Left colon (tissue), 2 donors: ENCODE results near the gene SUN2. TPM values are rescaled to one million over a fixed set of nuclear protein-coding genes. Genes with fewer than 3 reads are reported as not detected.

ENCODE experiments used
- ATAC-seq: fragments of 200-7000 bp; cut with Tn5 transposase; one replicate; pipeline ENCODE4 v1.9.1; 2020; ENCODE audit warnings: mild to moderate bottlenecking, moderate library complexity
- DNase-seq, 2 donors: peaks; one replicate each; pipeline ENCODE4 v3.0.0-alpha.2; 2020
- intact Hi-C, 2 donors: fragments of 100-400 bp; cut with DNase I in 1 of 2; cut with micrococcal nuclease in 1 of 2; formaldehyde crosslinking; loops; one replicate each; pipeline versions ENCODE4 v1.11.2 to v1.14.0; 2022; cut with DNase I, micrococcal nuclease
- total RNA-seq, 2 donors: library from RNA; stranded (reverse); fragmentation: NEBNext Ultra II Directional; extraction: Animal tissue kit (Norgen Biotek cat#: 25700); gene quantifications; one replicate each; pipeline ENCODE4 v1.2.1, GENCODE V29; 2021
- donor health status: DM: no; HTN: no; CAD: no.
- donor health status: DM: yes; HTN: yes; CAD: no.

The SUN2 gene
- total RNA-seq, 2 donors from 2014 or later = 143 to 148 TPM

GRCh38 chr22:38783095-38783615 lies 27.4 kb upstream of the SUN2 start:
- DNase-seq (no peak), ATAC-seq (no peak)
- intact Hi-C loops = loop anchor here in 1 of 2 donors (10.0 kb wide), 1 partner anchor 62 kb away; the partner anchor contains the start of gene NPTXR

GRCh38 chr22:38782402-38783094 lies 26.8 kb upstream of the SUN2 start:
- ATAC-seq (no peak), DNase-seq (no peak)
- intact Hi-C loops = loop anchor here in 1 of 2 donors (10.0 kb wide), 1 partner anchor 62 kb away; the partner anchor contains the start of gene NPTXR

DNA sequence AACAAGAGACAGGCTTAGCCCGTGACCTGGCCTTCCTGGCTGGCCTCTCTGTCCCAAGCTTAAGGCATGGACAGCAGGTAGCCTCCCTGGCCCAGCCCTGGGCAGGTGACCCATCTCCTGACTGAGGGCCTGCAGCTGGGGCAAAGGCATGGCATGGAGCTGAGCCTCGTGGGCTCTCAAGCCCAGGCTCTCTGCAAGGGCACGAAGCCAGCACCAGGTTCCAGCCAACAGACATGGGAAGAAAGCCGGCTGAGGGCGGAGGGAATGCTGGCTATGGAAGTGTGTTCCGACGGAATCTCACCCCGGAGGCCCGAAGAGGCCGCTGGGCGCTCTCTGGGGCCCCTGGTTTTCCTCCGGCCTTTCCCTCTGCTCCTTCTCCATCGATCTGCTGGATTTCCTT lies 25.2 kb upstream of the SUN2 start:
- no peak for DNase-seq
- intact Hi-C loops = loop anchor here in 1 of 2 donors (10.0 kb wide), 1 partner anchor 64 kb away; the partner anchor contains the start of gene NPTXR
- ATAC-seq = no peak

DNA sequence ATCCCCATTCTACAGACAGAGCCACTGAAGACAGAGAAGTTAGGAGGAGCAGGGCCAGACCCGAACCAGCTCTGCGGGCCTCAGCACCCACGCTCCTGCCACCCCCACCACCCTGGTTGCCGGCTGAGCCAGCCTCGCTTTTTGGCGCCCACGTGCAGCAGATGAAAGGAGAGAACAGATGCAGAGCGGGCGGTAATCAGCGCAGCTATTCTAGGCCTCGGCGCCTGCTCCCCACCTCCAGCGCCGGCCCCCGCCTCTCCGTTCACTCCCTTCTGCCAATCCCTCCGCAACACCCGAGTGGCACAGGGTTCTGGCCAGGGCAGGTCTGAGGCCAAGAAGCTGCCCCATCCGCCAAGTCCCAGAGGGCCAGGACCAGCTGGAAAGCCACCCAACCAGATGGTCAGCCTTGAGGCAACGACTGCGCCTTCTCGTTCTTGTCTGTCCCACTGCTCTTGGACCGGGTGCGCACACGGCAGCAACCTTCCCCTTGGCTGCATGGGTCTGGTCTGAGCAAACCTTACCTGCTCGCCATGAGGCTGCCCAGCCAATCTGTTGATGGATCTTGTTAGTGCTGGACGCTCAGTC lies 21.4 kb upstream of the SUN2 start:
- ATAC-seq (no peak), DNase-seq (no peak)
- intact Hi-C loops = no loop called here

GRCh38 chr22:38776086-38776485 lies 20.3 kb upstream of the SUN2 start:
- intact Hi-C loops = no loop called here
- ATAC-seq (no peak), DNase-seq (no peak)

GRCh38 chr22:38775656-38776055 lies 19.9 kb upstream of the SUN2 start:
- ATAC-seq = no peak
- intact Hi-C loops = no loop called here
- DNase-seq = no peak

DNA sequence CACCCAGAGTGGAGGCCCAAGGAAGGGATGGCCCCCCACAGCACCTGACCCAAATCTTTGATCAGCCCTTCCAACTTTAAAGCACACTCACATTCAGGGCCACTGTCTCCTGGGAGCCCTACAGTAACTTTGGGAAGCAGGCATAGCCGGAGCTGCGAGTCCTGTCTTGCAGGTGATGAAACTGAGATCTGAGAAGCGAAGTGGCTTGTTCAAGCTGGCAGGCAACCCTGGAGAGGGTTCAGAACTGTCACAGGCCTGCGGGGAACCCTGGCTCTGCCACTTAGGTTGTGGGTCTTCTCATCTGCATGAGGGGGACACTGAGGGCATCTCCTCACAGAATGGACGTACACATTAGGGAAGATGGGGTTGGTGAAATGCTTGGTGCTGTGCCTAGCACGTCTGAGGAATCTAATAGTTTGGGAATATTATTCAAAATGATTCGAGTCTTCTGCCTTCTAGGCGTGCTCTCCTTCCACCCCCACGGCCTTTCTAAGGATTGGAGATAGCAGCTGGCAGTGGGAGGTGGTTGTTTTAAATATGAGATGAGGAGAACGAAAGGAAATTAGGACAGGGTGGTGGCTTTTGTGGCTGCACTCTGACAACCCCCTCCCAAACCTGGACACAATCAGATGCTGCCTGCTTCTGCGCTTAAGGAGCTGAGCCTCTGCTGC lies 18.8 kb upstream of the SUN2 start:
- ATAC-seq (no peak), DNase-seq (no peak)
- intact Hi-C loops = no loop called here

DNA sequence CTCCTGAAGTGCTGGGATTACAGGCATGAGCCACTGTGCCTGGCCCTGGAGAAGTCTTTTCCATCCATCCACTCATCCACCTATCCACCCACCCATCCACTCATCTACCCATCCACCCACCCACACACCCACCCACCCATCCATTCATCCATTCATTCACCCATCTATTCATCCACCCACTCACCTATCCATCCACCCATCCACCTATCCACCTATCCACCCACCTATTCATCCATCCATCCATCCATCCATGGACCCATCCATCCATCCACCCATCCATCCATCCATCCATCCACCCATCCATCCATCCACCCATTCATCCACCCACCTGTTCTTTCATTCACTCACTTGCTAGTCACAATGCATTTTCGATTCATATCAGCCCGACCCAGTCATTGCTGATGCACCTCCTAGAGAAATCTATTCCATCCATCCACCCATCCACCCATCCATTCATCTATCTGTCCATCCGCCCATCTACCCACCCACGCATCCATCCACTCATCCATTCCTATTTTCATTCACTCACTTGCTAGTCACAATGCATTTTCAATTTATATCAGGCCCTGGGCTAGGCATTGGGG lies 17.7 kb upstream of the SUN2 start:
- DNase-seq (no peak), ATAC-seq (no peak)
- intact Hi-C loops = no loop called here

DNA sequence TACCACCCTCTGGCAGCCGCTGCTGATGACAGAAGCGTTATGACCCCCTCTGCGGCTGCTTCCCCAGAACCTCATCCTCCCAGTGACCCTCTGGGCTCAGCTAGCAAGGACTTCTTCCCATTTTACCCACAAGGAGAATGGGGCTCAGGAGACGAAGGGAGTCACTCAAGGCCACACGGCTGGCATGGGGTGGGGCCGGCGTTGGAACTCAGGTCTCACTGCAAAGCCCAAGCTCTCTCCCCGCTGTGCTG lies 16.8 kb upstream of the SUN2 start:
- no peak for ATAC-seq
- intact Hi-C loops = no loop called here
- DNase-seq = no peak

DNA sequence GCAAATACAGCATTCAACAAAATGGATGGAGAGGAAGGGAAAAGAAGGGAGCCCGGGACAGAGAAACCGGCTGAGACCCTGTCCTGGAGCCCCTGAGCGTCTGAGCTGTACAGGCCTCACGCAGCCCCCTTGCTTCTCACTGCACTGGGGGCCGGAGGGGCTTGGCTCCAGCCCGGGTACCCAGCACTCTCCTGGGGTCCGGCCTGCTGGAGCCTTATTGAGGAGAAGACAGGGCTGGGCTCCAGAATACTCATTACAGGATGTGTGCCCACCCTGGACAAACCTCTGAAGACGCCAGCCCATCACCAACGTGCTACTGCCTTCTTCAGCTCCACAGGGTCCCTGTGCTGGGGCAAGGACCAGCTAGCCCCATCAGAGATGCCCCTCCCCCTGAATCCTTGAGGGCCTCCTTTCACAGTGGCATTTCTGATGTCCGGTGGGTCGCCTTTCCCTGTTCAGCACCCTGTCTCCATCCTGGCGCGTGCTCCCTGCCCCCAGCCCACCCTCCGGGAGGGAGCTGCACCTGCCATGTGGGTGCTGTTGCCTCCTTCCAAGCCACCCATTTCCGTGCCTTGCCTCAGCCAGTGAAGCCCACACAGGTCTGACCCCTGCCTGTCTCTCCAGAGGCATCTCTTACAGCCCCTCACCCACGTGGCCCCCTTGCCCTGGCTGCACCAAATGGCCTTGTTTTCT lies 14.6 kb upstream of the SUN2 start:
- ATAC-seq (no peak), DNase-seq (no peak)
- intact Hi-C loops = no loop called here

- ATAC-seq (no peak), DNase-seq (no peak)
- intact Hi-C loops = no loop called here
These were observed 12.2 kb upstream of the SUN2 start for GRCh38 chr22:38768036-38768435.

DNA sequence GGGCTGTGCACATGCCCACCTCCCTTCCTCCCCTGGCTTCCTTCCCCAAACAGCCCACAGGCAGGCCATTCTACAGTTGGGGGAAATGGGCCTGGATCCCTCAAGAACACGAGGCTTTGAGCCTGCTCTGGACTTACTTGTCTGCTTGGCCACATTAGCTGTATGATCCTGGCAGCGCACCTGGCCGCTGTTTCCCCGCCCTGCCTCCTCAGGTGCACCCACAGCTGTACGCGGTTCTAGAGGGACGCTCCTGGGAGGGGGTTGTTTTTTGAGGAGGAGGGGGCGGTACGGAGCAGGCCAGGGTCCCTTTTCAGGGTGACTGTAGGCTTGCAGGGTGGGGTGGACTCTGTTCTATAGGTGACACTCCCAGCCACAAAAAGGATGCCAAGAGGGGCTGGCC lies 11.5 kb upstream of the SUN2 start:
- ATAC-seq (no peak), DNase-seq (no peak)
- intact Hi-C loops = no loop called here

DNA sequence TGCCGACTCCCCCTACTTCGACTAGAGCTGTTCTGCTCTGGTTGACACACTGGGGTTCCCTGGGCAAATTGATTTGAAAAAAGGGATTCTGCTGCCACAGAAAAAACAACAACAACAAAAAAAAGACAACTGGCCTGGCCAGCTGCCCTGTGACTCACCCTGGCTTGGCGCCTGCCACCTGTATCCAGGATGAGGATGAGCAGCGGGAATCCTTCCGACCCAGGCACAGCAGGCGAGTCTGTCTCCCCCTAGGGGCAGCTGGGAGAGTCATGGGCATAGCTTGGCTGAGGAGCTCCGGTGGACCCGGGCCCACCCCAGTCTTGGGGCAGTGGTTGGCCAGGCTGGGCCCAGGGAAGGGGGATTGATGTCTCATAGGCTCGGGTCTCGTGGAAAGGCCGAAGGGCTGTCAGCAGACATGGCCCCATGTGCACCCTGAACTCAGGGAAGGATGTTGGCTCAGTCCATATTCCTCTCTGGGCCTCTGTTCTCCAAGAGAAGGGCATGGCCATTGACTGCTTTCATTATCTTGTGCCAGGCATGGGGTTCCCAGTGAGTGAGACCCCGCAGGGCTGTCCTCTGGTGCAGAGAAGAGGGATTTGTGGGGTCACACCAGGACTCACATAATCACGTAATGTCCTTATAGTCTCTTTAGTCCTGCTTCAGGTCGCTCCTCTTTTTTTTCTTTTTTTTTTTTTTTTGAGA lies 10.4 kb upstream of the SUN2 start:
- intact Hi-C loops = no loop called here
- ATAC-seq (peak; percentile 86), DNase-seq (peak; percentile 76)

DNA sequence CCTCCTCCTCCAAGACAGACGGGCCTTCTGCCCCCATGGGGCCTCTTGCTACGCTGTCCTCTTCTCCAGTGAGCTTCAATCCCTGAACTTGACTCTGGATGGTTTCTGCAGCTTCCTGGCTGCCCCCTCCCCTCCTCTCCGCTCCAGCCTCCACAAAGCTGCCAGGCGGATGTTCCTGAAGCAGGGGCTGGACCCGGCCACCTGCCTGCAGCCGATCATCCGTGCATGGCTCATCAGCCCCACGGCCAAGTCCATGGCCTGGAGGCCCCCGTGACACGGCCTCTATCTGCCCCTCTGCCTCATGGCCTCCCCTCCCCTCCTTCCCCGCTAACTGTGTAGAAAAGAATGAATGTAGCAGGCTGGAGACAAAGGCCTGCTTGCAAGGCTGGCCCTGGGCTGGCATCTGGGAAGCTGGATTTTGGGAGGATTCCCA lies 6.8 kb upstream of the SUN2 start:
- DNase-seq = no peak
- intact Hi-C loops = no loop called here
- no peak for ATAC-seq

DNA sequence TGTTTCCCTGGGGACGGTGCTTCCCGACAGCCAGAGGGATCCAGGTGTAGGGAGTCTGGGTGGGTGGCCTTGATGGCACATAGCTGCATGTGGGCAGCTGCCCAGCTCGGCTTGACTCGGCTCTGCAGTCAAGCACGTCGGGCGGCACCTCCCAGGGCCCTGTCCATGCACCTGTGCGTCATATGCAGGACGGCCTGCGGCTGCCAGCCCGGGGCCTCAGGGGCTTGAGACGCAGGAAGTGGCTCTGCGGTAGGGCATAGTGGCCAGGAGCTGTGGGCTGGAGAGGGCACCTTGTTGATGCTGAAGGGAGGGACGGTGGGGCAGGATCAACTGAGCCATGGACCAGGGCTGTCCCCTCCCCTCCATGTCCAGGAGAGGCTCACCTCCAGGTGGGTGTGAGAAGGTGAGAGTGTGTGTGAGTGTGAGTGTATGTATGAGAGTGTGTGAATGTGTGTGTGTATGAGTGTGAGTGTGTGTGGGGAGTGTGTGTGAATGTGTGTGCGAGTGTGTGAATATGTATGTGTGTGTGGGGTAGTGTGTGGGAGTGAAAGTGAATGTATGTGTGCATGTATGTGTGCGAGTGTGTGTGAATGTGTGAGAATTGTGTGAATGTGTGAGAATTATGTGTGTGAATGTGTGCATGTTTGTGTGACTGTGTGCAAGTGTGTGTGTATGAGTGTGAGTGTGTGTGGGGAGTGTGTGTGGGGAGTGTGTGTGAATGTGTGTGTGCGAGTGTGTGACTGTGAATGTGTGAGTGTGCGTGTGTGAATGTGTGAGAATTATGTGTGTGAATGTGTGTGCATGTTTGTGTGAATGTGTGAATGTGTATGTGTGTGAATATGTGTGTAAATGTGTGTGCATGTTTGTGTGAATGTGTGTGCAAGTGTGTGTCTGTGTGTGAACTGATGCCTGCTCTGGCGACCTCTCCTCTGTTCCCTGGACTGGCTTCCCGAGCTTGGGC lies 5.7 kb upstream of the SUN2 start:
- no peak for ATAC-seq
- intact Hi-C loops = no loop called here
- no peak for DNase-seq

GRCh38 chr22:38760477-38761201 lies 4.8 kb upstream of the SUN2 start:
- intact Hi-C loops = no loop called here
- no peak for ATAC-seq
- no peak for DNase-seq

- intact Hi-C loops = no loop called here
- ATAC-seq = no peak
These were observed 3.2 kb upstream of the SUN2 start for GRCh38 chr22:38759005-38759404.

More at GRCh38 chr22:38759005-38759404, 3.2 kb upstream of the SUN2 start:
- no peak for DNase-seq
